Keratinocyte (primary cell): Measurements from ENCODE around the gene PARD3. TPM values are rescaled to one million over a fixed set of nuclear protein-coding genes. Genes with fewer than 3 reads are reported as not detected.

Experiments
- DNase-seq: peaks from one replicate; pipeline ENCODE4 v3.0.0-alpha.2; 2011; ENCODE audit warnings: low read depth, missing footprints, low spot score
- FAIRE-seq: peaks from 2 replicates; lab custom pipeline; 2011; peaks lifted over from hg19 to GRCh38; lab: Jason Lieb, UNC
- H2AFZ ChIP-seq: 2 replicates; pipeline ENCODE4 v1.6.0; 2012; ENCODE audit warnings: low read length, control low read depth, inconsistent platforms; ENCODE audit not compliant: control insufficient read depth
- H3K27ac ChIP-seq: 2 replicates; pipeline ENCODE4 v1.5.1; 2011; ENCODE audit warnings: low read length; ENCODE audit not compliant: control insufficient read depth, insufficient read depth
- H3K27me3 ChIP-seq: 3 replicates; pipeline ENCODE4 v1.6.0; 2011; ENCODE audit warnings: low read length; ENCODE audit not compliant: control insufficient read depth, insufficient read depth; ENCODE audit errors: extremely low read depth
- H3K36me3 ChIP-seq, 2 experiments: 2 replicates in 1 of 2; 3 replicates in 1 of 2; pipeline ENCODE4 v1.5.1; 2011; ENCODE audit warnings: low read length in 2 of 2, mild to moderate bottlenecking in 1 of 2; ENCODE audit not compliant: control insufficient read depth in 2 of 2, insufficient read depth in 2 of 2; ENCODE audit errors: extremely low read depth in 1 of 2
- H3K4me1 ChIP-seq: 3 replicates; pipeline ENCODE4 v1.5.1; 2011; ENCODE audit warnings: low read length; ENCODE audit not compliant: control insufficient read depth, insufficient read depth; ENCODE audit errors: extremely low read depth
- H3K4me2 ChIP-seq: 3 replicates; pipeline ENCODE4 v1.6.0; 2011; ENCODE audit warnings: low read depth, low read length; ENCODE audit not compliant: control insufficient read depth, insufficient read depth; ENCODE audit errors: extremely low read depth
- H3K4me3 ChIP-seq, 3 experiments: fragments of 200-600 bp in 1 of 3; sonication (generic) in 1 of 3; 2 replicates in 2 of 3; 3 replicates in 1 of 3; pipeline ENCODE4 v1.5.1; 2011 to 2016; ENCODE audit warnings: low read length in 3 of 3, mild to moderate bottlenecking in 3 of 3, control low read depth in 2 of 3, inconsistent platforms in 1 of 3, low read depth in 1 of 3, mixed read lengths in 1 of 3, mixed run types in 1 of 3, moderate library complexity in 1 of 3; ENCODE audit not compliant: control insufficient read depth in 2 of 3, insufficient read depth in 2 of 3; ENCODE audit errors: extremely low read depth in 1 of 3
- H3K79me2 ChIP-seq: 2 replicates; pipeline ENCODE4 v1.6.0; 2012; ENCODE audit warnings: low read length; ENCODE audit not compliant: control insufficient read depth, insufficient read depth
- H3K9ac ChIP-seq: 3 replicates; pipeline ENCODE4 v1.6.0; 2011; ENCODE audit warnings: low read length; ENCODE audit not compliant: control insufficient read depth, insufficient read depth; ENCODE audit errors: extremely low read depth
- H3K9me1 ChIP-seq: 3 replicates; pipeline ENCODE4 v1.6.0; 2011; ENCODE audit warnings: low read length; ENCODE audit not compliant: control insufficient read depth, insufficient read depth; ENCODE audit errors: extremely low read depth
- H3K9me3 ChIP-seq: 2 replicates; pipeline ENCODE4 v1.5.1; 2012; ENCODE audit warnings: low read depth, low read length; ENCODE audit not compliant: control insufficient read depth
- H4K20me1 ChIP-seq: 3 replicates; pipeline ENCODE4 v1.6.0; 2011; ENCODE audit warnings: low read length; ENCODE audit not compliant: control insufficient read depth, insufficient read depth; ENCODE audit errors: extremely low read depth
- CTCF ChIP-seq, 3 experiments: IDR thresholded peaks in 1 of 3; conservative IDR thresholded peaks in 1 of 3; optimal IDR thresholded peaks in 1 of 3; 2 replicates in 2 of 3; 3 replicates in 1 of 3; pipeline versions ENCODE3 to v1.5.1; 2011; ENCODE audit warnings: low read length in 3 of 3, mild to moderate bottlenecking in 3 of 3, moderate library complexity in 2 of 3, control low read depth in 1 of 3, inconsistent platforms in 1 of 3; ENCODE audit not compliant: insufficient read depth in 2 of 3; ENCODE audit errors: extremely low read depth in 1 of 3
- EZH2 ChIP-seq: IDR thresholded peaks from one replicate; pipeline ENCODE4 v1.6.1; 2012; ENCODE audit warnings: inconsistent platforms, mild to moderate bottlenecking, low read length, moderate library complexity
- dilution Hi-C: fragments of 300-500 bp; cut with MboI; formaldehyde crosslinking; loops from one replicate; pipeline ENCODE4 v1.7.0; 2020; ENCODE audit warnings: low sequenced_read_pairs; ENCODE audit not compliant: extremely low pct_ligation_motif_present
- polyA plus RNA-seq, 5 experiments: library from polyadenylated mRNA; depleted of rRNA in 3 of 5; stranded (reverse) in 3 of 5; stranded (forward) in 1 of 5; unstranded in 1 of 5; fragments of >200 nt; gene quantifications; 1 replicate in 1 of 5; 2 replicates in 3 of 5; 3 replicates in 1 of 5; pipeline versions ENCODE4 v1.2.1 to v1.2.3, GENCODE V29; 2011 to 2012; ENCODE audit warnings: missing spikeins in 2 of 5, low read depth in 1 of 5, low replicate concordance in 1 of 5

Gene PARD3
- polyA plus RNA-seq, 1 donor (not counting 4 experiments of a cell fraction or from before 2014, with no cell fraction given), result 46.4 TPM

DNA sequence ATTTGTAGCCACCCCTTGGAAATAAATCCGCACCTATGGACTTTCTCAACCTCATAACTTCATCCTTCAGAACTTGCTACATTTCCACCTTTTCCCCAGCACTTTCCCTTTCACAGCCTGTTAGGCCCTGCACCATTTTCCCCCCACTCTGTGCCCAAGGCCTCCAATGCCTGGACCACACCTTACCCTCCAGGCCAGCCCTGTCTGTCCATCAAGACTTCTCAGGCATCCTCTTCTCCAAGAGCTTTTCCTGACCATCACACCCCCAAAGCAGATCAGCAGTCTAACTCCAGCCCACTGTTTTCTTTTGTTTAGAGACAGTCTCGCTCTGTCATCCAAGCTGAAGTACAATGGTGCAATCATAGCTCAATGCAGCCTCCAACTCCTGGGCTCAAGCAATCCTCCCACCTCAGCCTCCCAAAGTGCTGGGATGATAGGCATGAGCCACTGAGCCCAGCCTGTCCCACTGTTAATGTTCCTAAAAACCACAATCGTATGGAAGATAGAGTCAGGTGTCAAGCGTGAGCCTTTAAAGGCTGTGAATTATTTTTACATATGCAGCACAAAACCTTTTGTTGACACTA, 116.8 kb downstream of the PARD3 start:
- H3K27me3 ChIP-seq, result no peaks in the 10 kb centered on the region
- H2AFZ ChIP-seq, result no peak overlapping the region
- dilution Hi-C loops, result no loop called here
- TF ChIP-seq CTCF (optimal IDR thresholded peaks at IDR 0.05 in 1 of 3, IDR thresholded peaks at IDR 0.05 in 1 of 3, conservative IDR thresholded peaks at IDR 0.05 in 1 of 3; ENCODE audit: extremely low read depth in 1 of 3, insufficient read depth in 2 of 3, low read length in 3 of 3) (no peak), EZH2 (no peak)
- DNase-seq, result no peak
- H4K20me1 ChIP-seq, result no peaks in the 10 kb centered on the region
- no peak for FAIRE-seq
- H3K27ac ChIP-seq, result peak overlapping the region; percentile 44
- no peaks in the 10 kb centered on the region for H3K9me3 ChIP-seq
- H3K79me2 ChIP-seq, result peaks cover 54% of the 10 kb centered on the region
- H3K4me3 ChIP-seq, result no peak overlapping the region
- peak overlapping the region; percentile 65 for H3K4me2 ChIP-seq
- H3K9ac ChIP-seq, result peak overlapping the region; percentile 9
- peaks cover 74% of the 10 kb centered on the region for H3K4me1 ChIP-seq
- no peaks in the 10 kb centered on the region for H3K9me1 ChIP-seq
- H3K36me3 ChIP-seq, result peaks cover 2 to 5% of the 10 kb centered on the region in 2 experiments

DNA sequence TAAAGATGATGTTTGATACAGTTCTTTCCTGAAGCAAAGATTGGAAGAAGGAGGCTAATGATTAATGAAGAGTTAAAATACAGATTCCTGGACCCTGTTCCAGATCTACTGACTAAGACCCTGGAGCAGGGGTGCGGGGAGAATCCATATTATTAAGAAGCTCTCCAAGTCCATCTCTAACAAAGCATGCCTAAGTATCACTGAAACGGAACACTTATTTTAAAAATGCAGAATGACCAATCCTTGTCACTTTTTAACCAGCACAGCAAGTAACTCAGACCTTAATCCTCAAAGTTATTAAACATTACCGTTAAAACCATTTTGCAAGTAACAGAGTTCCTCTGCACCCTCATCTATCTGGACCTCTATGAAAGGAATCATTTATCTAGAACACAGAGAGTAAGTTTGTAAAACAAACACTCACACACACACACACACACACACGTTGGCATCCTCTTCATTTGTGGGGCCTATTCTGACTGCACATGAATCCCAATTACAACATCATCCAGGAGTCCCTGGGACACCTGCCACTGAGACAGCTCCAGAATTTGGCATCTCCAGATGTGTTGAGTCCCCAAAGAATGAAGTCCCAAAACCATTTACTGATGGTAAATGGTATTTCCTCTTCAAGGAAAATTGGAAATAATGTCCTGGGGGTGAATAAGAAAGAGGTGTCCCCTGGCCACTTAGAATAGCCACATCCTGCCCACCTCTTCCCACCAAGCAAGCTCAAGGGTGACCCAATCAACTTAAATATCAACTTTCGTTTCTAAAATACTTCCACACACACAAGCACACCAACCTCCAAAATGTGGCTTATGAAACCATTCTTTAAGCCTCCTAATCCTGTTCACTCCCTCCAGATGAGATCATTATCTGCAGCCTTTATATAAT, 117.5 kb downstream of the PARD3 start:
- Histone ChIP-seq H3K36me3 (peaks cover 2 to 5% of the 10 kb centered on the region in 2 experiments), H3K4me1 (peaks cover 66% of the 10 kb centered on the region), H3K9me1 (no peaks in the 10 kb centered on the region), H3K9ac (no peak overlapping the region), H3K79me2 (peaks cover 49% of the 10 kb centered on the region), H3K4me2 (peak overlapping the region; percentile 41), H3K27me3 (no peaks in the 10 kb centered on the region), H3K4me3 (no peak overlapping the region), H2AFZ (no peak overlapping the region), H3K9me3 (no peaks in the 10 kb centered on the region), H4K20me1 (no peaks in the 10 kb centered on the region), H3K27ac (peak overlapping the region; percentile 47)
- DNase-seq (no peak), FAIRE-seq (no peak)
- TF ChIP-seq CTCF (optimal IDR thresholded peaks at IDR 0.05 in 1 of 3, IDR thresholded peaks at IDR 0.05 in 1 of 3, conservative IDR thresholded peaks at IDR 0.05 in 1 of 3; ENCODE audit: extremely low read depth in 1 of 3, insufficient read depth in 2 of 3, low read length in 3 of 3), result no peak
- no peak for TF ChIP-seq EZH2
- dilution Hi-C loops, result no loop called here
